Gastroesophageal sphincter (tissue), 4 donors: ENCODE results near the gene SYT15. TPM values are rescaled to one million over a fixed set of nuclear protein-coding genes. Genes with fewer than 3 reads are reported as not detected.
"Not testable (repeated sequence)": the region's sequence is repeated elsewhere in the genome, so short reads cannot be mapped to it uniquely, and the experiment has no call there.

Source experiments
- ATAC-seq: fragments of 150-250 bp; one replicate; pipeline ENCODE4 v1.9.1; 2016; ENCODE audit warnings: mild to moderate bottlenecking, moderate library complexity
- H3K27ac ChIP-seq, 4 donors: fragments of 200-600 bp; sonication (generic) in 3 of 4; 1 replicate in 3 of 4; 2 replicates in 1 of 4; pipeline ENCODE4 v1.5.1; 2016 to 2019
- H3K27me3 ChIP-seq: fragments of 200-600 bp; sonication (generic); one replicate; pipeline ENCODE4 v1.5.1; 2019
- H3K36me3 ChIP-seq, 2 donors: fragments of 200-600 bp; sonication (generic); one replicate each; pipeline ENCODE4 v1.5.1; 2019; ENCODE audit warnings: control low read depth in 1 of 2
- H3K4me1 ChIP-seq, 3 donors: fragments of 200-600 bp; sonication (generic); 1 replicate in 2 of 3; 2 replicates in 1 of 3; pipeline ENCODE4 v1.5.1; 2016 to 2019; ENCODE audit warnings: control low read depth in 2 of 3
- H3K4me3 ChIP-seq, 2 donors: fragments of 200-600 bp; sonication (generic); one replicate each; pipeline ENCODE4 v1.5.1; 2019; ENCODE audit warnings: mild to moderate bottlenecking in 1 of 2, moderate library complexity in 1 of 2
- H3K9me3 ChIP-seq, 3 donors: fragments of 200-600 bp; sonication (generic); one replicate each; pipeline ENCODE4 v1.5.1; 2017 to 2019; ENCODE audit warnings: control low read depth in 2 of 3
- WGBS, 2 donors: methylation state at CpG; one replicate each; pipeline ENCODE4 v1.1.5; 2018; ENCODE audit warnings: low coverage in 1 of 2; 5-methylcytosine and 5-hydroxymethylcytosine counted together
- total RNA-seq, 4 donors: library from RNA; depleted of rRNA; stranded (reverse); fragments of >200 nt; gene quantifications; one replicate each; pipeline ENCODE4 v1.1.0, GENCODE V29; 2016

Gene SYT15
- total RNA-seq, 4 donors from 2014 or later: 1.9 to 11.2 (median 7.4) TPM

DNA sequence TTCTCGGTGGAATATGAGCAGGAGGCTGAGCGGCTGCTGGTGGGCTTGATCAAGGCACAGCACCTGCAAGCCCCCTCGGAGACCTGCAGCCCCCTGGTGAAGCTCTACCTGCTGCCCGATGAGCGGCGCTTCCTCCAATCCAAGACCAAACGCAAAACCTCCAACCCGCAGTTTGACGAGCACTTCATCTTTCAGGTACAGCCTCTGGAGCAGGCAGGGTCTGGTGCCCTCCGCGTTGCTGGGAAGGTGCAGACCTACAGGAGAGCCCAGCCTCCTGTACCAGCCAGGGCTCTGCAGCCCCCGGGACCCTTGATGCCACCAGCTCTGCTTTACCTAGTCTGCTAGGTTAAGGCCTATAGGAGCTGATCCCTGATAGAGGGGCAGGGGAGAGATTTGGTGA lies 3.1 kb downstream of the SYT15 start:
- H3K9me3 ChIP-seq, H3K4me1 ChIP-seq, H3K36me3 ChIP-seq, ATAC-seq, H3K27ac ChIP-seq, H3K4me3 ChIP-seq: not testable (repeated sequence)
- H3K27me3 ChIP-seq: peaks cover 13% of the 10 kb centered on the region
- no CpG with 5 or more reads among the region's 12 CpGs for WGBS, 2 donors

DNA sequence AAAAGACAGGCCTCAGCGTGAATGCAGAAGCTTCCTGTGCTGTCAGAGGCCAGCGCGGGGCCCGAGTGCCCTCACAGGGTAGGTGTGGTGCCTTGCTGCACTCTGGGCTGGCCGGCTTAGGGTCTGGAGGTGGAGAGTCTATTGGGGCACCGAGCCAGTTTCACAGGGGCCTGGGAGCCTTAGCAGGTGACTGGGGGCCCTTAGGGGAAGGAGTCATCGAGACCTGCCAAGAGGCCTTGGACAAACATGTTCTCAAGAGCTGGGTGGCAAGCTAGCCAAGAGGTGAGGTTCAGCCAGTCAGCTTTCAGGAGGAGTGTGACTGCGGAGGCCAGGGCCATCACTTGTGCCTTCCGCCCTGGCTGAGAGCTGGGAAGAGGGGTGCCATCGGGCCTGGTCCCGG lies 3.6 kb downstream of the SYT15 start:
- WGBS, 2 donors: no CpG with 5 or more reads among the region's 11 CpGs
- H3K36me3 ChIP-seq, H3K4me1 ChIP-seq, ATAC-seq, H3K4me3 ChIP-seq, H3K27ac ChIP-seq, H3K9me3 ChIP-seq: not testable (repeated sequence)
- peaks cover 13% of the 10 kb centered on the region for H3K27me3 ChIP-seq

DNA sequence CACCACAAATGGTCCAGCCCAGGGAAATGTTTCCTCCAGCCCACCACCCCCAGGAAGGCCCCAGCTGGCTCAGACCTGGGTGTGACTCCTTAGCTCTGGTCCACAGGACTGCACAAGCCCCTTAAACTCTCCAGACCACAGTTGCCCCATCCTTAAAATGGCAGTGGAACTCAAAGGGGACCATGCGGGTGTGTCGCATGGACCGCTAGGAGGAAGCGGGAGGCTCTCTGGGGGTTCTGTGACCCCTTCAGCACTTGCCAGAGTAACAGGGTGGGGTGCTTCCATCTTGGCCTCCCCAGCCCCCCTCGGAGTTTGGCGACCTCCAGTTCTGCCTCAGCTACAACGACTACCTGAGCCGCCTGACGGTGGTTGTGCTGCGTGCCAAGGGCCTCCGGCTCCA lies 5.3 kb downstream of the SYT15 start:
- not testable (repeated sequence) for H3K4me3 ChIP-seq, H3K4me1 ChIP-seq, ATAC-seq, H3K36me3 ChIP-seq, H3K27me3 ChIP-seq, H3K27ac ChIP-seq, H3K9me3 ChIP-seq
- WGBS, 2 donors: no CpG with 5 or more reads among the region's 11 CpGs

DNA sequence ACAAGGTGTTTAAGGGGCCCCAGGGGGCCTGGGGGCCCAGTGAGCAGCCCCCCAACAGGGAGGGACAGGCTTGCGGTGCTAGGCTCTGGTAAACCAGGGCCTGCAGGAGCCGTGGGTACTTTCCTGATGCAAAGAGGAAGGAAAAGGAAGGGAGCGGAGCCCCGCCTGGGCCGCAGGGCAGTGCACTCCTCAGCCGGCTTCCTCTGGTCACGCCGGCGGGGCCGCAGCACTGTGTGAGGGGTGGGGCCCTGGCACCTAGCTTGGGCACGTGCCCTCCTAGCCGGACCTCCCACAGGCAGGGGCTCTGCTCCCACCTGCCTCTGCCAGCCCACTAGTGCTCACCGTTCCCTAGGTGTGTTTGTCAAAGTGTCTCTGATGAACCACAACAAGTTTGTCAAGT lies 6.3 kb downstream of the SYT15 start:
- ATAC-seq: not testable (repeated sequence)
- no CpG with 5 or more reads among the region's 13 CpGs for WGBS, 2 donors

DNA sequence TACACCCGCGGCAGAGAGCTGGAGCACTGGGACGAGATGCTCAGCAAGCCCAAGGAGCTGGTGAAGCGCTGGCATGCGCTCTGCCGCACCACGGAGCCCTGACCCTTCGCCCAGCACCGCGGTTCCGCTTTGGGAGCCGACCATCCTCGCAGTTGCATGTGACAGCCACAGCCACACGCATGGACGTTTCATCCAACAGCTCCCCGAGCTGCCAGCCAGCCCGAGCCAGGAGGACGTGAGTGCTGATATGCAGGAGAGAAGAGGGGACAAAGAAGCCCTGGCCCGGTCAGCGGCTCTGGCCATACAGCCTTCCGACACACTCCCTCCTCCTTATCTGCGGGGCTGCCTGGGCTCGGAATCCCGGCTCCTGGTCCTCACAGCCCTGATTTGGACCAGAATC lies 8.6 kb downstream of the SYT15 start:
- not testable (repeated sequence) for H3K27ac ChIP-seq, H3K4me1 ChIP-seq, H3K9me3 ChIP-seq, H3K36me3 ChIP-seq, H3K27me3 ChIP-seq, H3K4me3 ChIP-seq, ATAC-seq
- no CpG with 5 or more reads among the region's 24 CpGs for WGBS, 2 donors

More for the DNA sequence above, 6.3 kb downstream of the SYT15 start:
- H3K4me3 ChIP-seq, H3K9me3 ChIP-seq, H3K27me3 ChIP-seq, H3K36me3 ChIP-seq, H3K27ac ChIP-seq, H3K4me1 ChIP-seq: not testable (repeated sequence)

DNA sequence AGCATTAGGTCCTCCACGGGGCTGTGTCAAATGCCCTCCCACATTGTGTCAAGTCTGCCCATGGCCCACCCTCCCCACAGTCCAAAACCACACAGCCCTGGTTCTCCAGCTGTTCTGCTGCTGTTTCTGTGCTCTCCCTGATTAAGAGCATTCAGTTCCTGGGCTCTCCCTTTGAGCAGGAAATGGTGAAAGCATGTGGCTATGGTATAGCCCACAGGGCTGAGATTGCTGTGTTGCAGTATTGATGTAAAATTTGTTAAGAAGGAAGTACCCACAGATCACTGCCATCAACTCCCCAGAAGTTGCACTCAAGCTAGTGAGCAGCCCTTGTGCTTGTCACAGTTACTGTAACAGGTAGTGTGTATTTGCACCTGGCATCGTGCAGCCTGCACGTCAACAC lies 9.3 kb downstream of the SYT15 start:
- H3K4me3 ChIP-seq, H3K27me3 ChIP-seq, H3K4me1 ChIP-seq, H3K27ac ChIP-seq, H3K9me3 ChIP-seq, H3K36me3 ChIP-seq, ATAC-seq: not testable (repeated sequence)
- no CpG with 5 or more reads among the region's 3 CpGs for WGBS, 2 donors

DNA sequence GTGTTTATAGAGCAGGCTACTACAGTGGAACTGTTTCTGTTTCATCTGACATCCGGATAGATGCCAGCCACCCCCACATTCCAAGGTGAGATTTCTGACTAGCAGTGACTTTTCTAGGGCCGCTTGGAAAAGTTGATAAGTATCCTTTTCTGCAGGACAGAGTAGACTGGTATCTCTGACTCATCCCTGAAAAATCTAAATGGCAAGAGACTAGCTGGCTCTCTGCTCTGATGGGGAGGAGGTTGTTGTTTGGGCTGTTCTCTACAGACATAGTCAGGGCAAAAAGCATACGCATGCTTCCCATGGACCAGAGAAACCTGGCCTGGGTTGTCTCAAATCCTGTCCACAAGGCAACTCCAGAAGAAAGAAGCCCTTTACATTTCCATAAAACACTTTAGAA lies 10.7 kb downstream of the SYT15 start:
- not testable (repeated sequence) for ATAC-seq, H3K4me3 ChIP-seq, H3K27ac ChIP-seq, H3K9me3 ChIP-seq, H3K27me3 ChIP-seq, H3K4me1 ChIP-seq, H3K36me3 ChIP-seq
- no CpG with 5 or more reads among the region's 3 CpGs for WGBS, 2 donors

DNA sequence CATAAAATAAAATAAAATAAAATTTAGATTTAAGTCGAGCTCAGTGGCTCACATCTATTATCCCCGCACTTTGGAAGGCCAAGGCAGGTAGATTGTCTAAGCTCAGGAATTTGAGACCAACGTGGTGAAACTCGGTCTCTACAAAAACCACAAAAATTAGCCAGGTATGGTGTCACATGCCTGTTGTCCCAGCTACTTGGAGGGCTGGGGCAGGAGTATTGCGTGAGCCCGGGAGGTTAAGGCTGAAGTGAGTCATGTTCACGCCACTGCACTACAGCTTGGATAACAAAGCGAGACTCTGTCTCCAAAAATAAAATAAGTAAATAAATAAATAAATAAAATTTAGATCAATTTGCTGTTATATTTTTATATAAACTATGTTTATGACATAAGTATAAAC lies 12.1 kb downstream of the SYT15 start:
- ATAC-seq, H3K4me3 ChIP-seq, H3K9me3 ChIP-seq, H3K27ac ChIP-seq, H3K4me1 ChIP-seq, H3K27me3 ChIP-seq, H3K36me3 ChIP-seq: not testable (repeated sequence)
- WGBS, 2 donors: no CpG with 5 or more reads among the region's 8 CpGs

DNA sequence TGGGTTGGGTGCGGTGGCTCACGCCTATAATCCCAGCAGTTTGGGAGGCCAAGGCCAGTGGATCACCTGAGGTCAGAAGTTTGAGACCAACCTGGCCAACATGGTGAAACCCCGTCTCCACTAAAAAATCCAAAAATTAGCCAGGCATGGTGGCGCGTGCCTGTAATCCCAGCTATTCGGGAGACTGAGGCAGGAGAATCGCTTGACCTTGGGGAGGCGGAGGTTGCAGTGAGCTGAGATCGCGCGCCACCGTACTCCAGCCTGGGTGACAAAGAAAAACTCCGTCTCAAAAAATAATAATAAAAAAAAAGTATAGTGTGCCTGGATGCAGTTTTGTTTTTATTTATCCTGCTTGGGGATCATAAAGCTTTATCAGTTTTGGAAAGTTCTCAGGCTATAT lies 14.4 kb downstream of the SYT15 start:
- not testable (repeated sequence) for H3K27me3 ChIP-seq, ATAC-seq, H3K9me3 ChIP-seq, H3K36me3 ChIP-seq, H3K27ac ChIP-seq, H3K4me1 ChIP-seq, H3K4me3 ChIP-seq
- WGBS, 2 donors: 98% methylated on average over 11 of the region's 13 CpGs; no CpG with 5 or more reads in 1 of the 2 donors

DNA sequence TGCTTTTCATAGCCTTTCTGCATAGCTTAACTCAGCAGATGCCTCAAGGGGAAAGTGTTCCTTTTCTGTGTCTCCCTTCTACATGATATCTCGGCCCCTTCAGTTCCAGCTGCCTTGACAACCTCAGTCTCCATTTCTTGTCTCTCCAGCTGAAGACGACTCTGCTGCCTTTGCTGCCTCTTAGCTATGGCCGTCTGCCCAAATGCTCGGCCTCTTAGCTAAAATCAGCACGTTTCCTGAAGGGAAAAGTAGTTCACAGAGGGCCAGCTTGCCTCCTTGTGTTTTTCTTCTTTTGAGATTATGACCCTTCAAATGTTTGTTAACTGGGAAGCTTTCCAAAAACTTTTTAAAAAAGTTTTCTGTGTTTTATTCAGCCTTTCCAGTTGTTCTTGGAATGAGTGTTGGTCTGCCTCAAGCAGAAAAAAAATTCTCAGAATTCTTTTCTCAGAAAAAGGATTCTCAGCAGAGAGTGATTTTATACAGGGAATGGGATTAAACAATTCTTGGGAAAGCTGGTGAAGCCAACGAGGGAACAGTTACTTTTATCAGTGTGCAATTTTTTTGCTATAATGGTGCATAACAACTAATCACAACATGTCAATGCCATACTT lies 15.6 kb downstream of the SYT15 start:
- H3K27ac ChIP-seq, H3K4me1 ChIP-seq, ATAC-seq, H3K9me3 ChIP-seq, H3K4me3 ChIP-seq, H3K27me3 ChIP-seq, H3K36me3 ChIP-seq: not testable (repeated sequence)
- no CpG with 5 or more reads among the region's 6 CpGs for WGBS, 2 donors

DNA sequence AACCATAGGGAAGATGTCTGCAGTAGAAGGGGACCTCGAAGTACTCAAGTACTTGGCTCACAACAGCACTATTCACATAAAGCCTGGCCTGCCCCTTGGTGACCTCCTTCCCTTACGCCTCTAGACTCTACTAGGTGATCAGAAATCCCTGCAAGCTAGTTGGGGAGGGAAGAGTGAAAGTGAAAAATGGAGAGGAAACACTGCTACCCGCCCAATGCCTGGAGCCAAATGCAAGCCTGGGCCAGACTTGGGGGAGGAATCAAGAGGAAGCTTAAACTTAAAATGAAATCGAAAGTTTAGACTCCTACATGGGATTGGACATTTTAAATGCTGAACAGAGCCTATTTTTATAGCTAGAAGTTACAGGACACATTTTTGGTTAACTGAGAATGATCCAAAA lies 17.6 kb downstream of the SYT15 start:
- H3K27me3 ChIP-seq, H3K36me3 ChIP-seq, ATAC-seq, H3K4me3 ChIP-seq, H3K4me1 ChIP-seq, H3K9me3 ChIP-seq: not testable (repeated sequence)
- peak overlapping the region in 2 of 4 donors; percentile 42 to 55 for H3K27ac ChIP-seq
- 0 to 40% methylated on average over 1 to 2 of the region's 4 CpGs for WGBS, 2 donors
